HG02840 (cell line): ENCODE data around the gene TMEM204.

Experiments used
- ATAC-seq: cut with Tn5 transposase; IDR thresholded peaks from one replicate; pipeline ENCODE4 v1.9.1; 2021; ENCODE audit warnings: mild to moderate bottlenecking, moderate library complexity, moderate number of reproducible peaks; ENCODE audit not compliant: unreplicated experiment, low FRiP score

The TMEM204 gene

GRCh38 chr16:1553946-1554825, 20.7 kb downstream of the TMEM204 start:
- no peak for ATAC-seq

GRCh38 chr16:1554826-1555445, 21.5 kb downstream of the TMEM204 start:
- no peak for ATAC-seq

- no peak for ATAC-seq
These were observed 22.8 kb downstream of the TMEM204 start for GRCh38 chr16:1556254-1556653.

- no peak for ATAC-seq
These were observed 23.6 kb downstream of the TMEM204 start for GRCh38 chr16:1557074-1557473.

- ATAC-seq: no peak
These were observed 24.1 kb downstream of the TMEM204 start for GRCh38 chr16:1557576-1557975.

- no peak for ATAC-seq
These were observed 26.0 kb downstream of the TMEM204 start for GRCh38 chr16:1559446-1559975.

- no peak for ATAC-seq
These were observed 26.7 kb downstream of the TMEM204 start for GRCh38 chr16:1560153-1560552.

GRCh38 chr16:1560866-1561265, 27.4 kb downstream of the TMEM204 start:
- ATAC-seq: no peak

GRCh38 chr16:1561266-1561665, 27.8 kb downstream of the TMEM204 start:
- ATAC-seq: no peak

- ATAC-seq: no peak
These were observed 28.4 kb downstream of the TMEM204 start for GRCh38 chr16:1561836-1562235.

- no peak for ATAC-seq
These were observed 30.3 kb downstream of the TMEM204 start for GRCh38 chr16:1563786-1564185.

GRCh38 chr16:1564325-1564724, 30.9 kb downstream of the TMEM204 start:
- ATAC-seq: no peak

GRCh38 chr16:1565083-1565805, 31.8 kb downstream of the TMEM204 start:
- no peak for ATAC-seq

GRCh38 chr16:1567988-1568387, 34.5 kb downstream of the TMEM204 start:
- ATAC-seq: no peak

GRCh38 chr16:1571012-1571671, 37.7 kb downstream of the TMEM204 start:
- no peak for ATAC-seq

- ATAC-seq: no peak
These were observed 39.2 kb downstream of the TMEM204 start for GRCh38 chr16:1572673-1573072.

GRCh38 chr16:1573301-1573700, 39.8 kb downstream of the TMEM204 start:
- ATAC-seq: no peak

GRCh38 chr16:1575578-1575977, 42.1 kb downstream of the TMEM204 start:
- ATAC-seq: no peak

GRCh38 chr16:1579214-1579613, 45.7 kb downstream of the TMEM204 start:
- no peak for ATAC-seq

- ATAC-seq: no peak
These were observed 46.8 kb downstream of the TMEM204 start for GRCh38 chr16:1580256-1580655.
